ENCODE measurements around the gene HS1BP3.
A peak's percentile ranks its signal among the peaks of the same experiment; 100 is the strongest.

The HS1BP3 gene

GRCh38 chr2:20650877-20651730 lies at the start of gene HS1BP3:
Gene HS1BP3, minus strand, starts transcription at chr2:20651098. Its CDS starts 35 bp downstream, at chr2:20651063.
- DNase-seq (ENCODE audit: low read depth), result peak; percentile 64

- no peak for DNase-seq (ENCODE audit: low read depth)
Measured at GRCh38 chr2:20698916-20699613, 48.2 kb upstream of the HS1BP3 start.

GRCh38 chr2:20697322-20697934 lies 46.5 kb upstream of the HS1BP3 start:
- DNase-seq (ENCODE audit: low read depth), result no peak

- no peak for DNase-seq (ENCODE audit: low read depth)
Measured at GRCh38 chr2:20696366-20696765, 45.5 kb upstream of the HS1BP3 start.

GRCh38 chr2:20693317-20693716 lies 42.4 kb upstream of the HS1BP3 start:
- DNase-seq (ENCODE audit: low read depth), result no peak

GRCh38 chr2:20692081-20692480 lies 41.2 kb upstream of the HS1BP3 start:
- no peak for DNase-seq (ENCODE audit: low read depth)

GRCh38 chr2:20691076-20691734 lies 40.3 kb upstream of the HS1BP3 start:
- no peak for DNase-seq (ENCODE audit: low read depth)

GRCh38 chr2:20689428-20690264 lies 38.7 kb upstream of the HS1BP3 start:
- no peak for DNase-seq (ENCODE audit: low read depth)

GRCh38 chr2:20687260-20687832 lies 36.4 kb upstream of the HS1BP3 start:
- DNase-seq (ENCODE audit: low read depth), result no peak

GRCh38 chr2:20684581-20685063 lies 33.7 kb upstream of the HS1BP3 start:
- DNase-seq (ENCODE audit: low read depth), result no peak

- DNase-seq (ENCODE audit: low read depth), result no peak
Measured at GRCh38 chr2:20682167-20682920, 31.4 kb upstream of the HS1BP3 start.

GRCh38 chr2:20680744-20681375 lies 30.0 kb upstream of the HS1BP3 start:
- DNase-seq (ENCODE audit: low read depth), result no peak

- no peak for DNase-seq (ENCODE audit: low read depth)
Measured at GRCh38 chr2:20678780-20679179, 27.9 kb upstream of the HS1BP3 start.

- no peak for DNase-seq (ENCODE audit: low read depth)
Measured at GRCh38 chr2:20678086-20678395, 27.1 kb upstream of the HS1BP3 start.

- DNase-seq (ENCODE audit: low read depth), result no peak
Measured at GRCh38 chr2:20677301-20678085, 26.6 kb upstream of the HS1BP3 start.

GRCh38 chr2:20676353-20677215 lies 25.7 kb upstream of the HS1BP3 start:
- DNase-seq (ENCODE audit: low read depth), result no peak

- DNase-seq (ENCODE audit: low read depth), result no peak
Measured at GRCh38 chr2:20675701-20676352, 24.9 kb upstream of the HS1BP3 start.

Measured in GM04504 (cell line).